GM18499 (cell line): ENCODE results near the gene OAS1.
"Not testable (repeated sequence)": the region's sequence is repeated elsewhere in the genome, so short reads cannot be mapped to it uniquely, and the experiment has no call there.

ENCODE experiments used
- ATAC-seq: cut with Tn5 transposase; IDR thresholded peaks from one replicate; pipeline ENCODE4 v1.9.1; 2021; ENCODE audit warnings: moderate number of reproducible peaks; ENCODE audit not compliant: insufficient read depth, unreplicated experiment

OAS1 gene

GRCh38 chr12:112898380-112898779 is 8.4 kb upstream of the OAS1 start:
- no peak for ATAC-seq

DNA sequence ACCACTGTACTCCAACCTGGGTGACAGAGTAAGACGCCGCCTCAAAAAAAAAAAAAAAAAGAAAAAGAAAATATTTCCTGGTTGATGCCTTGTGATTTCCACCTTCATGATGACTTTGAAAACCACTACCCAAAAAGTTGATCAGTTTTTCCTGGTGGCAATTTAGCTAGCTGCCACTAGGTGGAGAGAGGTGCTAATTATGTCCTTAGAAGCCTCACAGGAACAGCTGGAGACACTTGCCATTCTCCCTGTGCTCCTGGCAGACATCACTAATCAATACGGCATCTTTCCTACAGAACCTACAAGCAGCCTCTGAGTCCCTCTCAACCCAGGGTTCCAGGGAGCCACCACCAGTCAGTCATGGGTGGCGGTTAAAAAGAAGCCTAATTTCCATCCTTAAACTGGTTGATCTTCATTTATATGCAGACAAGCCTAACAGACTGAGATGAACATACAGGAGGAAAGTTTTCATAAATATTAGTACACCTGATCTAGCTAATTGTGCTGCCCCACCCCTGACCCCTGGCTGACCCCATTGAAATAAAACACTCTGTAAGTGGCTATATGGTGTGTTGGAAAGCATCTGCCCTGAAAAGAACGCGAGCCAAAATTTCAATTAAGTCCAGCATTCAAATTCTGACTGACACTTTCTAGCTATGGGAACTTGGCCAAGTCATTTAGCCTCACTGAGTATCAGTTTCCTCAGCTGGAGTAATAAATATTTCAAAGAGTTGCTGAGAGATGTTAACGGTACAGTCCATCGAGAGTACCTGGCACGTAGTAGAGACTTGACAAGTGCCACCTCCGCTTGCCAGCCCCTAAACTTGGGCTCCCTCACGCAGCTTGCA is 6.2 kb upstream of the OAS1 start:
- no peak for ATAC-seq

DNA sequence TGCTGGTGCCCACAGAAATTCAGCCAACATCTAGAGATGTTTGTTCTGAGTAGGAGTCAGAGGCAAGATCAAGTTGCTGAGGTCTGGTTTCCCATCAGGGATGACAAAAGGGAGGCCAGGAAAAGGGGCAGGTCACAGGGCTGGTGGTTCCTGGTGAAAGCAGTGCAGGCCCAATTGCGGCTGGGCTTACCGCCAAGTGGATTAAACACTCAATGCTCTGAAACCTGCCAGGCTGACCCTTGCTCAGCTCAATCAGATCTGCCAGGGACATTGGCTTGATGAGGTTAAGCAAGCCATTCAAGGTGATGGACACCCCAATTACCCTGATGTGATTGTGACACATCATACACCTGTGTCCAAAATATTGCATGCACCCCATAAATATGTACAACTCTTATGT is 5.5 kb upstream of the OAS1 start:
- ATAC-seq, result no peak

- ATAC-seq, result no peak
Measured at GRCh38 chr12:112904571-112904970, 2.2 kb upstream of the OAS1 start.

GRCh38 chr12:112905451-112906089 is 1.2 kb upstream of the OAS1 start:
- no peak for ATAC-seq

DNA sequence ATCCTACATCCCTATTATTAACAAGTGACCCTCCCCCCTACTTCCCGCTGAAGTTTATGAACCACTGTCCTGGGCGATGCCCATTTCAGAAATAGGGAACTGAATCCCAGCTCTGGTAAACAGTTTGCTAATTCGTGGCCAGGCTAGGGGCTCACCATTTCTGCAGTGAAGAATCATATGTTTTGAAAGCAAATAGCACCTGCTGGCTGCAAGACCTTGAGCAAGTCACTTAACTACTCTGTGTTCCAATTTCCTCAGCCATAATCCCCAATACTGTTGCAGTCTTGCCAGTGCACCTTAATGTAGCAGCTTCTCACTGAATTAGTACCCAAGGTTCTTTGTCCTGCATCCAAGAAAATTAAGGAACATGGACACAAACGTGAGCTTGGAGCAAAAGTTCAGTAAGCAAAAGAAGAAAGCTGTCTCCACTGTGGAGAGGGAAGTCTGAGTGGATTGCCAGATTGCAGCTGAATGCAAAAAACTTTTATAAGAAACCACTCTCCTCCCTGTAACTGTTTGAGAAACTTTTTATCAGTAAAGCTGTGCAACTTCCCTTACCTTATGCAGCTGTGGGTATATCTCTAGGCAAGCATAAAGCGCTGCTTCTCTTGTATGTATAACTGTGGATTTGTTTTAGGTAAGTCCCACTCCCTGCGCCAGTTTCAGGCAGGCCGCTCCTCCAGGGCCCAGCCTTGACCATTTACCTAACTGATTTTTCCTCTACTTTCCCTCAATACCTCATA is 824 bp downstream of the OAS1 start:
- ATAC-seq, result peak; percentile 25

- ATAC-seq, result no peak
Measured at GRCh38 chr12:112908548-112908947, 1.8 kb downstream of the OAS1 start.

DNA sequence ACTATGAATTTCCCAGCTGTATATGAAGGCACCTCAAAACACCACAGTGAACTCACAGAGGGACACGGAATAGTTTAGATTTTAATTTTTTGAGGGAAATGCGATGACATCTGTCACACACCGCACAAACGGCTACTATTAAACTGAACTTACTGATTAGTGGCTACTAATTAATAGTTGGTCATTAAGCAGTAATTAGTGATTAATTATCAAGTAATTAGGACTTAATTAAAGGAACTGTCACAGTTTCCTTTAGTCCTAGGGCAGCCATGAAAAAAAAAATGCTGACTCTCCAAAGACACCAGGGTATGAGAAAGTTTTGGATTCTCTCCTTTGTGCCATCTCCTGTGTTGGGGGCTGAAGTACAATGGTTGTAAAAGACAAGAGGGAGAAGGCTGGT is 2.9 kb downstream of the OAS1 start:
- ATAC-seq, result no peak

DNA sequence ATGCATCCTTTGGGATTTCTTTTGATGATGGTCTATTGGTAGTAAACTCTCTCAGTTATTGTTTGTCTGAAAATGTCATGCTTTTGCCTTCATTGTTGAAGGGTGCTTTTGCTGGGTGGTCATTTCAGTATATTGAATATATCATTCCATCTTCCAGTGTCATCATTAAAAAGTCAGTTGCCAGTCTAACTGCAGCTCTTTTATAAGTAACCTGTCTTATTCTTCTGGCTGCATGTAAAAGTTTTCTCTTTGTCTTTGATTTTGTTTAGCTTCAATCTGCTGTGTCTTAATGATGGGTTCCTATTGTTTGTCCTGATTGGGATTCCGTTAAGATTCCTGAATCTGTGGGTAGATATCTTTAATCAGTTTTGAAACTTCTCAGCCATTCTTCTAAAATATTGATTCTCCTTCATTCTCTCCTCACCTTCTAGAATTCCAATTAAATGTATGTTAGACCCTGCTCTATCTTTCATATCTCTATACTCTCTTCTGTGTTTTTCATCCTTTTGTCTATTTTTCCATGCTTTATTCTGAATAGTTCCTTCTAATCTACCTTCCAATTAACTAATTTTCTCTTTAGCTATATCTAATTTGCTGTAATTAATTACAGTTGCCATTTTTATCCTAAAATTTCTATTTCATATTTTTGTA is 6.4 kb downstream of the OAS1 start:
- no peak for ATAC-seq

DNA sequence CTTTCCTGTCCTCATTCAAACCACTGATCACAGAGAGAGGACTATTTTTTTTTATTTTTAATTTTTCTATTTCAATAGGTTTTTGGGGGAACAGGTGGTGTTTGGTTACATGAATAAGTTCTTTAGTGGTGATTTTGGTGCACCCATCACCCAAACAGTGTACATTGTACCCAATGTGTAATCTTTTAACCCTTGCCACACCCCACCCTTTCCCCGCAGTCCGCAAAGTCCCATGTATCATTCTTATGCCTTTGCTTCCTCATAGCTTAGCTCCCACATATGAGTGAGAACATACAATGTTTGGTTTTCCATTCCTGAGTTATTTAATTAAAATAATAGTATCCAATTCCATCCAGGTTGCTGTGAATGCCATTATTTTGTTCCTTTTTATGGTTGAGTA is 7.1 kb downstream of the OAS1 start:
- ATAC-seq, result not testable (repeated sequence)

- ATAC-seq, result no peak
Measured at GRCh38 chr12:112916270-112916669, 9.5 kb downstream of the OAS1 start.

GRCh38 chr12:112919121-112919520 is 12.4 kb downstream of the OAS1 start:
- no peak for ATAC-seq

DNA sequence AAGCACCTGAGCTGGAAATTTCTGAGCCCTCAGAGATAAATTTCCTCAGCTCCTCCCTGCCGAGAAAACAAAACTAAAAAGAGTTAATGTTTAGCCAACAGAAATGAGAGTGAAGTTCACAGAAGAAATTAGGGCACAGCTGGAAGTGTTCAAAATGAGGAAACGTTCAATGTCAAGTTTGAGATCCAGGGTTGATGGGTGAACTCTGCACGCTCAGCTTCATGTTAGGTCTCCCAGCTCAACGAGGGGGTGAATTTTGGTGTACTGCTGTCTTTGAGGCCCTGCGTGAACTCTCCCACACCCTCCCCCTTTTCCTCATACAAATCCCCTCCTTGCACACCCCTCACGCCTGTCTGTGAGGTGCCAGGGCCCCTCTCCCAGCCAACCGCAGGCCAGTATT is 18.2 kb downstream of the OAS1 start:
- peak; percentile 59 for ATAC-seq

DNA sequence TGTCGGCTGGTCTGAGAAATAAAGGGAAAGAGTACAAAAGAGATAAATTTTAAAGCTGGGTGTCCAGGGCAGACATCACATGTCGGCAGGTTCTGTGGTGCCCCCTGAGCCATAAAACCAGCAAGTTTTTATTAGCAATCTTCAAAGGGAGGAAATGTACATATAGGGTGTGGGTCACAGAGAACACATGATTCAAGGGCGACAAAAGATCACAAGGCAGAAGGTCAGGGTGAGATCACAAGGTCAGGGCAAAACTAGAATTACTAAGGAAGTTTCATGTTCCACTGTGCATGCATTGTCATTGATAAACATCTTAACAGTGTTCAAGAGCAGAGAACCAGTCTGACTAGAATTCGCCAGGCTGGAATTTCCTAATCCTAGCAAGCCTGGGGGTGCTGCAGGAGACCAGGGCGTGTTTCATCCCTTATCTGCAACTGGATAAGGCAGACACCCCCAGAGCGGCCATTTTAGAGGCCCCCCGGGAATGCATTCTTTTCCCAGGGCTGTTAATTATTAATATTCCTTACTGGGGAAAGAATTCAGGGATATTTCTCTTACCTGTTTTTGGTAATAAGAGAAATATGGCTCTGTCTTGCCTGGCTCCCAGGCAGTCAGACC is 19.8 kb downstream of the OAS1 start:
- not testable (repeated sequence) for ATAC-seq

DNA sequence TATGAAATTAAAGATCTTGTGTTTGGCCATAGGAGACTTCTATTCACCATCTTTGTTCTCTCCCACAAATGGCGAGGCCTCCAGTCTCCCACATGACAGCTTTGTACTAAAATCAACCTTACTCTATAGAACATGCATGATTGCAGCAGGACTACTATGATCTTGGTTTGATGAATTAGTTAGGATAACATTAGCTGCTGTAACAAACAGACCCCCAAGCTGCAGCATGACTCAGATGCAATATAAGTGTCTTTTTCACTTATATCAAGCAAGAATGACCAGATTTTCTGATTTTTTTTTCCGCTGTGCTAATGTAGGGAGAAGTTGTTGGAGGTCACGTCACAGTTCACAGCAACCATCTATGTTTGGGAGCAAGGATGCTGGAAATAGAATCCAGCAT is 20.7 kb downstream of the OAS1 start:
- no peak for ATAC-seq

GRCh38 chr12:112927925-112928324 is 21.2 kb downstream of the OAS1 start:
- no peak for ATAC-seq

DNA sequence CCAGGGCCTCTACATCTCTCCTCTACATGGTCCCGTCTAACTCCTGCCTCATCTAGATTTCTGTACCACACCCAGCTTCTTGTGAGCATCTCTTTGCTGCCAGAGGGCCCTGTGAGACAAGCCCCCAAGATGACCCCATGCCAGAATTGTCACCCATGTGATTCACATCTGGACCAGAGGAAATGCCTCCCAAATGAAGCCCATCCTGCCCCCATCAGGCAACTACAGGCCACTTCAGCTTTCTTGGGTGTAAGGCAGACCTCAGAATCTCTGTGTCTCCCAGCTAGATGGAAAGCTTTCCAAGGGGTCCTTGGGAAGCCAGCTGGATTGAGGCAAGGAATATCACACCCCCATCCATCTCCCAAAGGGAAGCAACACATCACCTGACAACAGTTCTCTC is 22.2 kb downstream of the OAS1 start:
- ATAC-seq, result no peak

GRCh38 chr12:112929715-112930114 is 23.0 kb downstream of the OAS1 start:
- no peak for ATAC-seq

- no peak for ATAC-seq
Measured at GRCh38 chr12:112930350-112930749, 23.6 kb downstream of the OAS1 start.

DNA sequence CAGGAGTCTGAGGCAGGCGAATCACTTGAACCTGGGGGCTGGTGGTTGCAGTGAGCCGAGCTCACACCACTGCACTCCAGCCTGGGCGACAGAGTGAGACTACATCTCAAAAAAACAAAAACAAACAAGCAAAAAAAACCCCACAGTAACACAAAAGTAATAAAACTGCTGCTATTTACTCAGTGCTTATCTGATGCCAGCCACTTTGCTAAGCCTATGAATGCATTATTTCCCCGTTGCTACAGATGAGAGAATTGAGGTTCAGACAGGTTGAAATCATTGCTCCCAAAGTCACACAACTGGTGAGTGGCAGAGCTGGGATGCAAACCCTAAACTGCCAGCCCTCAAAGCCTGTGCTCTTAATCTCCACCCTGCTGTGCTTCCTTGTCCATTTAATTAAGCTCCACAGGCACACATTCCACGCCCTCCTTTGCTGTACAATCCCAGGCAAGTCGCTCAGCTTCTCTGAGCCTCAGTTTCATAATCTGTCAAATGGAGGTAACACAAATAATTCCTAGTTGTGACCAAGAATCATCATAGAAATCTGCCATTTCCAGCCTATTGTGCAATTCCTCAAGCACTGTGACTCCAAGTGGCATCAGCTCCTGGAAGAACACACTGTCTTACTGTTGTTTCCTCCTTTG is 25.8 kb downstream of the OAS1 start:
- no peak for ATAC-seq
